C4-2B (cell line): ENCODE data around the gene EMILIN3.

ENCODE experiments used
- ZFX ChIP-seq: fragments of 450-650 bp; IDR thresholded peaks from 2 replicates; pipeline ENCODE4 v1.6.1; 2017
- TF ChIP-seq, protein P1 (sequence below): fragments of 450-650 bp; conservative IDR thresholded peaks from 2 replicates; pipeline ENCODE4 v1.5.1; 2017; ENCODE audit warnings: mild to moderate bottlenecking

DNA sequence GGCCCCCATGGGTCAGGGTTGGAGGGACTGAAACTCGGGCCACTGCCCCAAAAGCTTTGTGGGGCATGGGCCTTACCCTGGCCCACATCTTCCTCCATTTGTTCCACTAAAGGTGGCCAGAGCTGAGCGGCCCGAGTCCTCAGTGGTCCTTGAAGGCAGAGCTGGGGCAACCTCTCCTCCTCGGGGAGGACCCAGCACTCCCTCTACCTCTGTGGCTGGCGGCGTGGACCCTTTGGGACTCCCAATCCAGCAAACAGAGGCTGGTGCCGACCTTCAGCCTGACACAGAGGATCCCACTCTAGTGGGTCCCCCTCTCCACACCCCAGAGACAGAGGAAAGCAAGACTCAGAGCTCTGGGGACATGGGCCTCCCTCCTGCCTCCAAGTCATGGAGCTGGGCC is 16.7 kb downstream of the EMILIN3 start:
- TF ChIP-seq, protein P1, sequence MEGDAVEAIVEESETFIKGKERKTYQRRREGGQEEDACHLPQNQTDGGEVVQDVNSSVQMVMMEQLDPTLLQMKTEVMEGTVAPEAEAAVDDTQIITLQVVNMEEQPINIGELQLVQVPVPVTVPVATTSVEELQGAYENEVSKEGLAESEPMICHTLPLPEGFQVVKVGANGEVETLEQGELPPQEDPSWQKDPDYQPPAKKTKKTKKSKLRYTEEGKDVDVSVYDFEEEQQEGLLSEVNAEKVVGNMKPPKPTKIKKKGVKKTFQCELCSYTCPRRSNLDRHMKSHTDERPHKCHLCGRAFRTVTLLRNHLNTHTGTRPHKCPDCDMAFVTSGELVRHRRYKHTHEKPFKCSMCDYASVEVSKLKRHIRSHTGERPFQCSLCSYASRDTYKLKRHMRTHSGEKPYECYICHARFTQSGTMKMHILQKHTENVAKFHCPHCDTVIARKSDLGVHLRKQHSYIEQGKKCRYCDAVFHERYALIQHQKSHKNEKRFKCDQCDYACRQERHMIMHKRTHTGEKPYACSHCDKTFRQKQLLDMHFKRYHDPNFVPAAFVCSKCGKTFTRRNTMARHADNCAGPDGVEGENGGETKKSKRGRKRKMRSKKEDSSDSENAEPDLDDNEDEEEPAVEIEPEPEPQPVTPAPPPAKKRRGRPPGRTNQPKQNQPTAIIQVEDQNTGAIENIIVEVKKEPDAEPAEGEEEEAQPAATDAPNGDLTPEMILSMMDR, result no peak
- no peak for TF ChIP-seq ZFX
